HG03354 (cell line): ENCODE measurements around the gene FTCDNL1.
A peak's percentile ranks its signal among the peaks of the same experiment; 100 is the strongest.

Experiments used
- ATAC-seq: cut with Tn5 transposase; IDR thresholded peaks from one replicate; pipeline ENCODE4 v1.9.1; 2021; ENCODE audit warnings: mild to moderate bottlenecking; ENCODE audit not compliant: unreplicated experiment, poor library complexity, severe bottlenecking

The FTCDNL1 gene

GRCh38 chr2:199754766-199755165, 96.2 kb downstream of the FTCDNL1 start:
- no peak for ATAC-seq

GRCh38 chr2:199751492-199752120, 99.4 kb downstream of the FTCDNL1 start:
- ATAC-seq = no peak

- no peak for ATAC-seq
Observed at GRCh38 chr2:199749571-199749970, 101.4 kb downstream of the FTCDNL1 start.

GRCh38 chr2:199744724-199745123, 106.3 kb downstream of the FTCDNL1 start:
- no peak for ATAC-seq

- no peak for ATAC-seq
Observed at GRCh38 chr2:199744260-199744659, 106.7 kb downstream of the FTCDNL1 start.

- no peak for ATAC-seq
Observed at GRCh38 chr2:199743415-199744120, 107.4 kb downstream of the FTCDNL1 start.

GRCh38 chr2:199742884-199743283, 108.1 kb downstream of the FTCDNL1 start:
- ATAC-seq = no peak

GRCh38 chr2:199740111-199740428, 110.9 kb downstream of the FTCDNL1 start:
- ATAC-seq = no peak

- ATAC-seq = peak; percentile 65
Observed at GRCh38 chr2:199739413-199740110, 111.4 kb downstream of the FTCDNL1 start.

- no peak for ATAC-seq
Observed at GRCh38 chr2:199738727-199739412, 112.1 kb downstream of the FTCDNL1 start.

- ATAC-seq = no peak
Observed at GRCh38 chr2:199734651-199735050, 116.3 kb downstream of the FTCDNL1 start.

GRCh38 chr2:199734011-199734410, 117.0 kb downstream of the FTCDNL1 start:
- no peak for ATAC-seq

GRCh38 chr2:199727801-199728200, 123.2 kb downstream of the FTCDNL1 start:
- ATAC-seq = no peak

GRCh38 chr2:199727306-199727705, 123.7 kb downstream of the FTCDNL1 start:
- no peak for ATAC-seq

GRCh38 chr2:199718074-199718473, 132.9 kb downstream of the FTCDNL1 start:
- no peak for ATAC-seq

- no peak for ATAC-seq
Observed at GRCh38 chr2:199717587-199717907, 133.4 kb downstream of the FTCDNL1 start.

GRCh38 chr2:199716807-199717586, 134.0 kb downstream of the FTCDNL1 start:
- no peak for ATAC-seq

GRCh38 chr2:199713746-199714145, 137.2 kb downstream of the FTCDNL1 start:
- no peak for ATAC-seq

- no peak for ATAC-seq
Observed at GRCh38 chr2:199710551-199710950, 140.4 kb downstream of the FTCDNL1 start.
